SH-SY5Y (cell line): ENCODE data around the gene GRIK3.

Experiments
- GATA2 ChIP-seq: IDR thresholded peaks from 2 replicates; pipeline ENCODE4 v1.6.1; 2011; ENCODE audit warnings: mild to moderate bottlenecking, low read depth, low read length
- GATA3 ChIP-seq: IDR thresholded peaks from 2 replicates; pipeline ENCODE4 v1.6.1; 2011; ENCODE audit warnings: low read depth, mild to moderate bottlenecking, low read length, moderate library complexity

DNA sequence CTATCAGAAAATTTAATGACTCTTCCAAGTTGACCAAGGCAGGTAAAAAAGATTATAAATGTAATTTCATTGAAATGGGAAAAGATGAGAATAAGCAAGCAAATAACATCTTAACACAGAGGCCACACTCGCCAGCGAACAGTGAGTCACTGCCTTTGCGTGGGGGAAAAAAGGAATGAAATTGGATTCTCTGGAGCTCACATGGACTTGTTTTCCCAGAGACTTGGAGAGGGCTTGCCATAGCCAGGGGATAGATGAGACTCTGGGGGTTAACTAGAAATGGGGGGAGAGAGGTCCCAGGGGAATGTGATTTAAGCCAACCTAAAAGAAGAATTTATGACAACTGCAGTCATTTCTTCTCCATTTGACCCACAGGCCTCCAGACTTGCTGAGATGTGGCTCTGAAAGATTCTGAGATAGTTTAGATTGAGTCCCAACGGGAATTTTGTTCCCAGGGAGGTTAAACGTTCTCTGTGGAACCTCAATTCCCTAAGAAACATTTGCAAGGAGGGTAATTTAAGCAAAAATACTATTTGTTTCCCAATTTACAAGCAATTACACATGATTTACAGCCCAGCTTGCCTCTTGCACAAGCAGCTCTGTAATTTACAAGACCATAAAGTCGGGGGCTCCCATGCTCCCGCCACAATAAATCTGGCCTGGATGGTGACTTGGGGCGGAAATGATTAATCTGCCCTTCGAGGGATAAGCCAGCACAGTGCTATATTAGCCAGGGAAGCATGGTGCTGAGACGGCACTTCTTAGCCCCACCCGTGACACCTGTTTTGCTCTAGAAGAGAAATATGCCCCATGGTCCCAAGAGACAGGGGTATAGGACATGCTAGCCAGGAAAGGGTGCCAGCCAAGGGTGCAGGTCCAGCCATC is 68.8 kb downstream of the GRIK3 start:
- no peak for TF ChIP-seq GATA3
- TF ChIP-seq GATA2, result no peak
